Measurements from ENCODE around the gene SLC4A1AP. TPM values are rescaled to one million over a fixed set of nuclear protein-coding genes. Genes with fewer than 3 reads are reported as not detected.

The SLC4A1AP gene
- polyA plus RNA-seq, 1 of the 3 experiments (the other 2 are of a cell fraction): 9.4 TPM

GRCh38 chr2:27720004-27720551 lies 56.4 kb downstream of the SLC4A1AP start (continued):
- peak; percentile 65; the same call in 1 of the 2 replicates for TF ChIP-seq ZBTB33 (IDR thresholded peaks at IDR 0.05; ENCODE audit: borderline replicate concordance, low read depth)
- no peak for TF ChIP-seq MXI1 (IDR thresholded peaks at IDR 0.05; ENCODE audit: low read depth, low read length)
- no peak for TF ChIP-seq NRF1 (IDR thresholded peaks at IDR 0.05; ENCODE audit: low read depth, low read length)
- TF ChIP-seq TCF12 (IDR thresholded peaks at IDR 0.05): peak; percentile 93
- no peak for TF ChIP-seq FOXJ3 (CRISPR knock-in tag; IDR thresholded peaks at IDR 0.05)
- TF ChIP-seq JUND (IDR thresholded peaks at IDR 0.05): peak; percentile 100
- no peak for TF ChIP-seq SIN3A (IDR thresholded peaks at IDR 0.05; ENCODE audit: borderline replicate concordance, low read depth, low read length)
- peak; percentile 83 for TF ChIP-seq MAX (IDR thresholded peaks at IDR 0.05; ENCODE audit: low read depth)
- TF ChIP-seq TEAD4 (IDR thresholded peaks at IDR 0.05; ENCODE audit: borderline replicate concordance, insufficient read depth): no peak
- no peak for TF ChIP-seq USF2 (IDR thresholded peaks at IDR 0.05; ENCODE audit: borderline replicate concordance, low read depth, low read length)
- no peak for TF ChIP-seq SMC3 (IDR thresholded peaks at IDR 0.05; ENCODE audit: low read depth, low read length)
- peak; percentile 36; the same call in 1 of the 2 replicates for TF ChIP-seq YY1 (IDR thresholded peaks at IDR 0.05; ENCODE audit: low read depth)
- TF ChIP-seq IRF3 (IDR thresholded peaks at IDR 0.05; ENCODE audit: low read depth, low read length): no peak
- peak; percentile 59; the same call in 1 of the 2 replicates for TF ChIP-seq POLR2AphosphoS5 (IDR thresholded peaks at IDR 0.05; ENCODE audit: low read depth, low read length)
- TF ChIP-seq REST (IDR thresholded peaks at IDR 0.05; ENCODE audit: low read depth, low read length): 0 out of 2 replicates have a peak, but pooled peaks have one; percentile 43
- peak; percentile 72; the same call in 1 of the 2 replicates for TF ChIP-seq RXRA (IDR thresholded peaks at IDR 0.05; ENCODE audit: borderline replicate concordance, low read depth)
- TF ChIP-seq FOSL2 (IDR thresholded peaks at IDR 0.05; ENCODE audit: borderline replicate concordance, low read depth): peak; percentile 100
- TF ChIP-seq PBX3 (IDR thresholded peaks at IDR 0.05): peak; percentile 83

All from SK-N-SH (cell line).